Upper lobe of right lung (tissue), 1 donor: ENCODE results near the gene PSKH1. TPM values are rescaled to one million over a fixed set of nuclear protein-coding genes. Genes with fewer than 3 reads are reported as not detected.
A peak's percentile ranks its signal among the peaks of the same experiment; 100 is the strongest.

Source experiments
- ATAC-seq: fragments of 200-7000 bp; cut with Tn5 transposase; one replicate; pipeline ENCODE4 v1.9.1; 2020; ENCODE audit warnings: mild to moderate bottlenecking, moderate library complexity
- DNase-seq: peaks from one replicate; pipeline ENCODE4 v3.0.0-alpha.2; 2020
- H3K27ac ChIP-seq: fragments of 200-600 bp; one replicate; pipeline ENCODE4 v1.8.0; 2022
- H3K27me3 ChIP-seq: fragments of 200-600 bp; one replicate; pipeline ENCODE4 v1.8.0; 2022; ENCODE audit warnings: mild to moderate bottlenecking
- H3K36me3 ChIP-seq: fragments of 200-600 bp; one replicate; pipeline ENCODE4 v1.8.0; 2022
- H3K4me1 ChIP-seq: fragments of 200-600 bp; one replicate; pipeline ENCODE4 v1.8.0; 2022
- H3K4me3 ChIP-seq: fragments of 200-600 bp; one replicate; pipeline ENCODE4 v1.8.0; 2022; ENCODE audit warnings: mild to moderate bottlenecking
- H3K9me3 ChIP-seq: fragments of 200-600 bp; one replicate; pipeline ENCODE4 v1.8.0; 2022
- intact Hi-C: fragments of 100-400 bp; cut with DNase I; formaldehyde crosslinking; loops from one replicate; pipeline ENCODE4 v1.11.0; 2022
- total RNA-seq: library from RNA; stranded (reverse); fragmentation: NEBNext Ultra II Directional; extraction: Animal tissue kit (Norgen Biotek cat#: 25700); gene quantifications from one replicate; pipeline ENCODE4 v1.2.1, GENCODE V29; 2021
- TF ChIP-seq, protein P1 (sequence below): fragments of 200-600 bp; IDR thresholded peaks from one replicate; pipeline ENCODE4 v1.8.0; 2022; ENCODE audit warnings: antibody characterized with exemption
- donor health status: DM: no; HTN: yes; CAD: no; lungs with severe emphysema.

PSKH1 gene
- total RNA-seq, 1 donor from 2014 or later = 29.7 TPM

DNA sequence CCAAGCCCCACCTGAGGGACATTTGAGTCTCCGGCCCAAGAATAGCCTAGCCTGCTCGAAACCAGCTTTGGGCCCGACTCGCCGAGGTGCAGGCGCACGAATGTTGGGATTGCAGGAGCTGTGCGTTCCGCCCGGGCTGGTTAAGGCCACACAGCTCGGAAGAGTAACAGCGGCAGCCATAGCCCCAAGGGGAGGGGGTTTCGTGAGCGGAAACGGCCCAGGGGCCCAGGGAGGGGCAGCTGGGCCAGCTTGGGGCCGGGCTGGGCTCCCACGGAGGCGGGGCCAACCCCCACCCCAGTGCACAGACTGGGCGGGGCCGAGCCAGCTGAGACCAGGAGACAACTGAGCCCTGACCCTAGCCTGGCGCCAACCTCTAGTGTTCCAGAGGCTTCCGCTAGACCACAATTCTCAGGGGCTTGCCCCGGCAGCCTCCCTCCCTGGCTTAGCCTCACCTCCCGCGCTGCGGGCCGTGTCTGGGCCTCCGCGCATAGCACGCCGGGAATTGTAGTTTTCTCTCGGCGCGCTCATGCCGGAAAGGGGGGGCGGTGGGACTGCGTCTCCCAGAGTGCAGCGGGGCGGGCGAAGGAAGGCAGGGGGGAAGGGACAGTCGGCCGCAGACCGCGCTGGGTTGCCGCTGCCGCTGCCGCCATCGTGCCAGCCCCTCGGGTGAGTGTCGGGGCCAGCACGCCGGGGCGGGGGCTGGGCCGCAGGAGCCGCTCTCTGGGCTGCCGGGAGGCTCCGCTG is 46.6 kb upstream of the PSKH1 start, which contains the start of gene NUTF2:
Gene NUTF2 (plus strand): TSS at position 614 of the 744 bp plus-strand sequence. CDS start 18,198 bp downstream, outside the sequence.
- peaks cover 45% of the 10 kb centered on the region for H3K4me1 ChIP-seq
- H3K27me3 ChIP-seq = no peaks in the 10 kb centered on the region
- ATAC-seq = peak; percentile 89
- TF ChIP-seq, protein P1, sequence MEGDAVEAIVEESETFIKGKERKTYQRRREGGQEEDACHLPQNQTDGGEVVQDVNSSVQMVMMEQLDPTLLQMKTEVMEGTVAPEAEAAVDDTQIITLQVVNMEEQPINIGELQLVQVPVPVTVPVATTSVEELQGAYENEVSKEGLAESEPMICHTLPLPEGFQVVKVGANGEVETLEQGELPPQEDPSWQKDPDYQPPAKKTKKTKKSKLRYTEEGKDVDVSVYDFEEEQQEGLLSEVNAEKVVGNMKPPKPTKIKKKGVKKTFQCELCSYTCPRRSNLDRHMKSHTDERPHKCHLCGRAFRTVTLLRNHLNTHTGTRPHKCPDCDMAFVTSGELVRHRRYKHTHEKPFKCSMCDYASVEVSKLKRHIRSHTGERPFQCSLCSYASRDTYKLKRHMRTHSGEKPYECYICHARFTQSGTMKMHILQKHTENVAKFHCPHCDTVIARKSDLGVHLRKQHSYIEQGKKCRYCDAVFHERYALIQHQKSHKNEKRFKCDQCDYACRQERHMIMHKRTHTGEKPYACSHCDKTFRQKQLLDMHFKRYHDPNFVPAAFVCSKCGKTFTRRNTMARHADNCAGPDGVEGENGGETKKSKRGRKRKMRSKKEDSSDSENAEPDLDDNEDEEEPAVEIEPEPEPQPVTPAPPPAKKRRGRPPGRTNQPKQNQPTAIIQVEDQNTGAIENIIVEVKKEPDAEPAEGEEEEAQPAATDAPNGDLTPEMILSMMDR = no peak
- H3K4me3 ChIP-seq = peak within 1 kb of the TSS; percentile 100
- H3K9me3 ChIP-seq = no peaks in the 10 kb centered on the region
- H3K36me3 ChIP-seq = no peaks in the 10 kb centered on the region
- intact Hi-C loops = no loop called here
- H3K27ac ChIP-seq = peak within 1 kb of the TSS; percentile 88
- peak; percentile 98 for DNase-seq

- peak; percentile 90 for DNase-seq
- Histone ChIP-seq H3K4me3 (peak within 1 kb of the TSS; percentile 100), H3K27ac (peak within 1 kb of the TSS; percentile 88), H3K9me3 (no peaks in the 10 kb centered on the region), H3K4me1 (peaks cover 45% of the 10 kb centered on the region), H3K36me3 (no peaks in the 10 kb centered on the region), H3K27me3 (no peaks in the 10 kb centered on the region)
- peak; percentile 78 for ATAC-seq
- intact Hi-C loops = no loop called here
- TF ChIP-seq, protein P1 = no peak
Measured at GRCh38 chr16:67847064-67847861, 45.8 kb upstream of the PSKH1 start, which contains the start of gene CENPT. CENPT (minus strand) TSS chr16:67847693; CDS start chr16:67833859, 13,834 bp downstream.

DNA sequence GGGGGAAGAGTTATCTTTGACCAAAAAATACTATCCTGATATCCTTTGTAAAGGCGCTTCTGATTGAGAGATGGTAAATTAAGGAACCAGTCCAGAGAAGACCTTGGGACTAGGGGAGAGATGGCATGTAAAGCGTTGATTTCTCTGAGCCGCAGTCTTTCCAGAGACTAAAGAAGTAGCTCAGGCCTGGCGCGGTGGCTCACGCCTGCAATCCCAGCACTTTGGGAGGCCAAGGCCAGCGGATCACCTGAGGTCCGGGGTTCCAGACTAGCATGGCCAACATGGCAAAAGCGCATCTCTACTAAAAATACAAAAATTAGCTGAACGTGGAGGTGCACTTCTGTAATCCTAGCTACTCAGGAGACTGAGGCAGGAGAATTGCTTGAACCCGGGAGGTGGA is 44.9 kb upstream of the PSKH1 start:
- intact Hi-C loops = no loop called here
- no peaks in the 10 kb centered on the region for H3K27me3 ChIP-seq
- H3K4me3 ChIP-seq = peak overlapping the region; percentile 100
- H3K4me1 ChIP-seq = peaks cover 44% of the 10 kb centered on the region
- ATAC-seq (no peak), DNase-seq (no peak)
- no peaks in the 10 kb centered on the region for H3K36me3 ChIP-seq
- TF ChIP-seq, protein P1 = no peak
- H3K27ac ChIP-seq = peak overlapping the region; percentile 88
- H3K9me3 ChIP-seq = no peaks in the 10 kb centered on the region

DNA sequence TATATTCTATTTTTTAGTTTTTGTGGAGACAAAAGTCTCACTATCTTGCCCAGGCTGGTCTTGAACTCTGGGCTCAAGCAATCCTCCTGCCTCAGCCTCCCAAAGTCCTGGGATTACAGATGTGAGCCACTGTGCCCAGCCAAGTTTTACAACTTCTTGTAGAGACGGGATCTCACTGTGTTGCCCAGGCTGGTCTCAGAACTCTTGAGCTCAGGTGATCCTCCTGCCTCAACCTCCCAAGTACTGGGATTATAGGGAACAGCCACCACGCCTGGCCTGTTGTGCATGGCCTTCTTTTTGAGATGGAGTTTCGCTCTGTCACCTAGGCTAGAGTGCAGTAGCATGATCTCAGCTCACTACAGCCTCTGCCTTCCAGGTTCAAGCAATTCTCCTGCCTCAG is 39.4 kb upstream of the PSKH1 start:
- H3K27ac ChIP-seq = no peak overlapping the region
- no peaks in the 10 kb centered on the region for H3K36me3 ChIP-seq
- TF ChIP-seq, protein P1 = no peak
- DNase-seq (no peak), ATAC-seq (no peak)
- H3K4me3 ChIP-seq = no peak overlapping the region
- intact Hi-C loops = no loop called here
- H3K27me3 ChIP-seq = no peaks in the 10 kb centered on the region
- H3K4me1 ChIP-seq = peaks cover 23% of the 10 kb centered on the region
- no peaks in the 10 kb centered on the region for H3K9me3 ChIP-seq

GRCh38 chr16:67855789-67856188 is 37.3 kb upstream of the PSKH1 start:
- H3K27ac ChIP-seq = no peak overlapping the region
- TF ChIP-seq, protein P1 = no peak
- H3K4me3 ChIP-seq = no peak overlapping the region
- peaks cover 4% of the 10 kb centered on the region for H3K36me3 ChIP-seq
- intact Hi-C loops = no loop called here
- DNase-seq (no peak), ATAC-seq (no peak)
- H3K27me3 ChIP-seq = no peaks in the 10 kb centered on the region
- H3K9me3 ChIP-seq = no peaks in the 10 kb centered on the region
- H3K4me1 ChIP-seq = peaks cover 20% of the 10 kb centered on the region
